CD4-positive, alpha-beta T cell treated with Interleukin-15 for 1 hour (primary cell): ENCODE measurements around the gene RERG.

Source experiments
- DNase-seq: peaks from one replicate; pipeline ENCODE4 v3.0.0-alpha.2; 2020

The RERG gene

DNA sequence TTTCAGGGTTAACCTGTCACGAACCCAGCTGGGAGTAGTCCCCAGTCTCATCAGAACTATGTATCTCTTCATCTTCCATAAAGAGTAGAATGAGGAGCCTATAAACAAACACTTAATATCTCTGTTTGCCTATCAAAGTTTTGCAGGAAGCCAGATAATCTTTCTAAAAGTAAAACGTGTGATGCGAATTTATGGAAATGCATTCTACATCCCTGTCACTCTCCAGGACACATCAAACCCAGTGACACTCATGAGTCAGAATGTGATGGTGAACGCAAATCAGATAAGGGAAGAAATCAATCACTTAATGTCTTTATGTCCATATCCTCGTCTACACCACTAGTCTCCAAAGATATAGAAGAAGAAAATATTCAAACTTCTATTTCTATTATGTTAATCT lies 37.4 kb downstream of the RERG start:
- DNase-seq = no peak

DNA sequence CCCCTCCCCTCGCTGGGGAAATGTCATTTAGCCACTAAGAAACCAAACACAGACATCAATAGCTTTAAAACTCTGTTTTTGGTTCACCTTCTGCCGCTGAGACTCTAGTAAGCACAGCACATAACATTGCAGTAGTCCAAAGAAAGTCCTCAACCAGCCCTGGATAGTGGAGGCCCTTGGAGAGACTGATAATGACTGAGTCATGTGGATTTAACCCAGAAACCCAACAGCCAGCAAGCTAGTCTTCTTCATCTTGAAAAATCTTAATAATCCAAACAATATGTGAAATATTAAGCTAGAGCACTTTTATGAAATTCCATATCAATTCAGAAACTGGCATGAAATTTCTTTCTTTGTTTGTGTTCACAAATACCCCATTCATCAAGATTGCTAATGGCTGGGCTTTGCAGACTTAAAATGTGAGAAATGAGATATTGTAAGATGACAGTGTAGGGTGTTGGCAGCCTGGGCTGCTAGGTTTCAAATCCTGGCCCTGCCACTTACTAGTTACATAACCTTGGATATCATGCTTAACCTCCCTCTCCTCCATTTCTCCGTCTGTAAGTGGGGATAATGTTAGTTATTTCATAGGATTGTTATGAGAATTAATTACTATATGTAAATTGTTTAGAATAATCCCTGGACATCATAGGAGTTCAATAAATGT lies 40.1 kb downstream of the RERG start:
- no peak for DNase-seq

GRCh38 chr12:15180325-15180724 lies 40.9 kb downstream of the RERG start:
- no peak for DNase-seq

GRCh38 chr12:15179672-15180071 lies 41.5 kb downstream of the RERG start:
- DNase-seq = no peak

DNA sequence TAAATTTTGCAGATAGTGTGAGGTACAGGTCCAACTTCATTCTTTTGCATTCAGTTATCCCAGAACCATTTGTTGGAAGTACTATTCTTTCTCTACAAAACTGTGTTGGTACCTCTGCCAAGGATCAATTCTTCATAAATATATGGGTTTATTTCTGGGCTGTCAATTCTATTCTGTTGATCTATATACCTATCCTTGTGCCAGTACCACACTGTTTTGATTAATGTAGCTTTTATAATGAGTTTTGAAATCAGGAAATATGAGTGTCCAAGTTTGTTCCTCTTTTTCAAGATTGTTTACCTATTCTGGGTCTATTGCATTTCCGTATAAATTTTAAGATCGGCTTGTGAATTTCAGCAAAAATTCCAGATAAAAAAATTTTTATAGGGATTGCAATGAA lies 48.1 kb downstream of the RERG start:
- DNase-seq = no peak

DNA sequence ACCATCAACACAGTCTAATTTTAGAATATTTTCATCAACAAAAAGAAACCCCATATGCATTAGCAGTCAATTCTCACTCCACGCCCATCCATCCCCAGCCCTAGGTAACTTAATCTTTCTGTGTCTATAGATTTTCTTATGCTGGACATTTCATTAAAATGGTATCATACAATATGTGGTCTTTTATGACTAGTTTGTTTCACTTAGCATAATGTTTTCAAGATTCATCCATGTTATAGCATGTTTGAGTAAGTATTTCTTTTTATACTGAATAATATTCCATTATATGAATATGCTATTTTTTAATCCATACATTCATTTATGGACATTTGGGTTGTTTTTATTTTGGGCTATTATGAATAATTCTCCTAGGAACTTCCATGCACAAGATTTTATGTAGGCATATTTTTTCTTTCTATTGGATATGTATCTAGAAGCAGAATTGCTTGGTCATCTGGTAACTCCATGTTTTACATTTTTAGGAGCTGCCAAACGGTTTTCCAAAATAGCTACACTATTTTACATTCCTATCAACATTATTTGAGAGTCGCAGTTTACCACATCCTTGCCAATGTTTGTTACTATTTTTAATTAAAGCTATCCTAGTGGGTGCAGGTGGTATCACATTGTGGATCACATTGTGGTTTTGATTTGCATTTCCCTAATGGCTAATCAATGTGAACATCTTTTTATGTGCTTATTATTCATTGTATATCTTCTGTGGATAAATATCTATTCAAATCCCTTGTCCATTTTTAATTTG lies 49.0 kb downstream of the RERG start:
- DNase-seq = no peak

- DNase-seq = no peak
These were observed 50.1 kb downstream of the RERG start for GRCh38 chr12:15171012-15171655.

- DNase-seq = no peak
These were observed 53.1 kb downstream of the RERG start for GRCh38 chr12:15168026-15168678.

GRCh38 chr12:15165012-15165659 lies 56.1 kb downstream of the RERG start:
- no peak for DNase-seq

GRCh38 chr12:15163030-15163976 lies 57.9 kb downstream of the RERG start:
- DNase-seq = no peak

GRCh38 chr12:15158083-15158482 lies 63.1 kb downstream of the RERG start:
- no peak for DNase-seq

- DNase-seq = no peak
These were observed 63.9 kb downstream of the RERG start for GRCh38 chr12:15157269-15157671.

- DNase-seq = no peak
These were observed 65.9 kb downstream of the RERG start for GRCh38 chr12:15155271-15155670.

DNA sequence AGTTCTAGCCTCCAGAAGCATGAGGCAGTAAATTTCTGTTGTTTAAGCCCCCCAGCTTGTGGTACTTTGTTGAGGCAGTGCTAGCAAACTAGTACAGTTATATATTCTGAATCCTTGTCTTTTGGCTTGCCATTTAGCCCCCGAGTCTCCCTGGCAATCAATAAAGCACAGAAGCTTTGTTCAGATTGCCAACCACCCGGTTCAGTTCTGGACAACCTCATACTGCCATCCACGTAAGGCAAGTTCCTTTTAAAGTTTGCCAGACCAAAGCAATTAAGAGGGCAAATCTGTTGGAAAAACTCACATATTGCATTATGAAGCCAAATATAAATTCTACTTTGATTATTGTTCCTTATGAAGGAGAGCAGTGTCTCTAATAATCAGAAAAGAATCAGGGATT lies 67.1 kb downstream of the RERG start:
- no peak for DNase-seq

DNA sequence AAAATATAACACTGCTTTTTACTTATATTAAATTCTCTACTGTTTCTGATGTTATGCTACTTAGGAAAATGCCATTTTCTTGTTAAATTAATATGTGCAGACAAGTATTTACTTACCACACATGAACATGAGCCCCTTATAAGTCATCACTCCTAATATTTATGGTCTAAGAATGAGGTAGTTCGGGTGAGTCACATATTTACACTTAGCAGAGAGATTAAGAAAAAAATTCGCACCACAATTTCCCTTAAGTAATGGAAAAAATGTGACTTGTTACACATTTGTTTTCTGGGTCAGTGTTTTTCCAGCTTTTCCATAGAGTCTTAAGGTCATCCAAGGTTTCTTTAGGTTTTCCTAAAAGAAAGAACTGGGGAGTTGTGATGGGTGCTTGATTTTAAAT lies 68.3 kb downstream of the RERG start:
- DNase-seq = no peak

DNA sequence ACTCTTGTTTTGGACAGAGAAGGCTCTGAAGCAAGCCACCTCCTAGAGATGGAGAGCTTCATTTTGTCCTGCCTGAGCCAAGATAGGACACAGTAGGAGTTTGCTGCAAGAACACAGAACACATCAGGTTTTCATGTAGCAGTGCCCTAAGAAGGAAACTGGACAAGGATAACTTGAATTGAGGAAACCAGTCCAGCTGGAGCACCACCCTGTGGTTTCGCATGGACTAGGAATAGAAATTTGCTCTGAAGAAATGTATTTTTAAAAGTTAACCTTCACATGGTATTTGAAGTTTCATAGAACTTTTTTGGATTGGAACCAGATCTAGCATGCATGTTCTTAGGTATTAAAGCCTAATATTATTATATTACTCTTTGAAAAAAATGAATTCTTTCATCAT lies 68.8 kb downstream of the RERG start:
- DNase-seq = no peak

DNA sequence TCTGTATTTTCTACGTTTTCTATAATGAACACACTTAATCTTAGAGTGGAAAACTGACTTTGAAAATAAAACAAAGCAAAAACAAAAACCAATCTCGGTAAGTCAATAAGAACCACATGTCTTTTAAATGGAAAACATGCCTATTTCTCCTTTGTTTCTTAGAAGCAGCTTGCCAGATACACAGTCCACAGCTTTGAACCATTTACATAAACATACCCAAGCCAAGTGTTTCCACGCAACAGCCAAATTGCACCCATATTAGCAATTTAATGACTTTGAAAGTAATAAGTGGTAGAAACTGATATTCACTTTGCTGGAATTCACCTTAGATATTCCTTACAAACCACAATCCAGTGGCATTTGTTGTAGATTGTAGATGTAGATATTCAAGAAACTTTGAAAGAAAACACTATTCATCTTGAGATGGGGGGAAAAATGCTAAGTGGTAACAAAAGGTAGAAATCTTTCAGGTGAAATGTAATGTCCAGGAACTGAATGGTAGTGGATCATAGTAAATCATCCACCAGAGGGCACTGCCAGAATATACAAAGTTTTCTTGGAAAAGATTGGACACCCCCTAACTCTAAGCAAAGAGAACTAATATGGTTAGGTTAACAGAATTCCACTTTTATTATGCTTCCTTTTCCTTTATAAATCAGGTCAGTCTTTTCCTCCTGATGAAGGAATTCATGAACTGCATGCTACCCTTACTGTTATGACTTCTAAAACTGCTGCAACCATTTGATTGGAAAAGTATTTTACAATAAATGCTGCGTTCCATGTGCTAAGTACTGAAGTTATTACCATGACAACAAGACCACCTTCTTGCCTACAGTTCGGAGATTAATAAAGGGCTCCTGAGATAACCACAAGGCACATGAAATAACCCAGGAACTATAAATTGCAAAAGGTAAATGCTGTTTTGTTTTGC lies 69.8 kb downstream of the RERG start:
- no peak for DNase-seq

- no peak for DNase-seq
These were observed 74.6 kb downstream of the RERG start for GRCh38 chr12:15146585-15146984.

GRCh38 chr12:15143467-15143866 lies 77.8 kb downstream of the RERG start:
- DNase-seq = no peak

GRCh38 chr12:15142711-15143110 lies 78.5 kb downstream of the RERG start:
- no peak for DNase-seq

GRCh38 chr12:15131431-15131830 lies 89.8 kb downstream of the RERG start:
- DNase-seq = no peak
